ENCODE data around the gene SPEM3. TPM values are rescaled to one million over a fixed set of nuclear protein-coding genes. Genes with fewer than 3 reads are reported as not detected.

SPEM3 gene
- total and polyA plus RNA-seq, 2 donors (not counting 3 experiments of a cell fraction or from before 2014, with no cell fraction given): not detected

DNA sequence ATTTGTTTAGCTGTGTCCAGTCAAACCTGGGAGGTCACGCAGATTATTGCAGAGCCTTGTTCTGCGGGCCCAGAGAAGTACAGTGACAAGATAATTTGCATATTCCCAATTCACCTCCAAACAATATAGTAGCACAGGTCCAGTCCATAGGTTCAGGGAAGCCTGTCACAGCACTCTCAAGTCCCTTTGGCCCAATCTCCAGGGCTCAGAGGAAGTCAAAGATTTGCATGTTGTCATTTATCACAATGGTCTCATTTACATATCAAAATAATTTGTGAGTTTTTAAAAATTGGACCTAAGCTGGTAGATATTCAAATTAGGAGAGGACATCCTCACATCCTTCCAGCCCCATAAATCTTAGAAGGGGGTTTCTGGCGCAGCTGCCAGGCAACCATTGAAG lies 38.8 kb downstream of the SPEM3 start:
- ChIA-PET POLR2A (interaction anchor here (1.1 kb wide), 1 partner anchor 17 kb away, joined by 4 read pairs; the partner anchor contains the start of gene POLR2A), CTCF (interaction anchor here (1.1 to 3.3 kb wide), 3 partner anchors 12 to 93 kb away, joined by 4 to 11 read pairs (median 8); partner anchors contain the start of gene ZBTB4)
- peaks cover 0 to 15% of the 10 kb centered on the region in 2 experiments for H3K36me3 ChIP-seq (ENCODE audit: control insufficient read depth in 2 of 2, extremely low read depth in 1 of 2, insufficient read depth in 2 of 2, low read length in 2 of 2)
- H3K27ac ChIP-seq (ENCODE audit: insufficient read depth, low read depth, low read length): no peak overlapping the region
- TF ChIP-seq POLR2A (IDR thresholded peaks at IDR 0.05; ENCODE audit: low read depth, low read length) (no peak), POLR2AphosphoS5 (IDR thresholded peaks at IDR 0.05; ENCODE audit: insufficient read depth, low read depth, low read length) (no peak), GATA2 (IDR thresholded peaks at IDR 0.05; ENCODE audit: insufficient read depth, insufficient read length, low read depth, low read length) (no peak), JUN (IDR thresholded peaks at IDR 0.05; ENCODE audit: borderline replicate concordance, insufficient read depth, insufficient read length, low read depth) (no peak), FOS (IDR thresholded peaks at IDR 0.05; ENCODE audit: borderline replicate concordance, insufficient read depth, low read length) (no peak), EZH2 (IDR thresholded peaks at IDR 0.05; ENCODE audit: borderline replicate concordance, low read depth, low read length, severe bottlenecking) (no peak), MYC (IDR thresholded peaks at IDR 0.05; ENCODE audit: low read depth, low read length) (no peak)
- TF ChIP-seq, protein P1, sequence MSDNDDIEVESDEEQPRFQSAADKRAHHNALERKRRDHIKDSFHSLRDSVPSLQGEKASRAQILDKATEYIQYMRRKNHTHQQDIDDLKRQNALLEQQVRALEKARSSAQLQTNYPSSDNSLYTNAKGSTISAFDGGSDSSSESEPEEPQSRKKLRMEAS (IDR thresholded peaks at IDR 0.05; ENCODE audit: insufficient read depth, insufficient read length): no peak
- TF ChIP-seq, protein P2, sequence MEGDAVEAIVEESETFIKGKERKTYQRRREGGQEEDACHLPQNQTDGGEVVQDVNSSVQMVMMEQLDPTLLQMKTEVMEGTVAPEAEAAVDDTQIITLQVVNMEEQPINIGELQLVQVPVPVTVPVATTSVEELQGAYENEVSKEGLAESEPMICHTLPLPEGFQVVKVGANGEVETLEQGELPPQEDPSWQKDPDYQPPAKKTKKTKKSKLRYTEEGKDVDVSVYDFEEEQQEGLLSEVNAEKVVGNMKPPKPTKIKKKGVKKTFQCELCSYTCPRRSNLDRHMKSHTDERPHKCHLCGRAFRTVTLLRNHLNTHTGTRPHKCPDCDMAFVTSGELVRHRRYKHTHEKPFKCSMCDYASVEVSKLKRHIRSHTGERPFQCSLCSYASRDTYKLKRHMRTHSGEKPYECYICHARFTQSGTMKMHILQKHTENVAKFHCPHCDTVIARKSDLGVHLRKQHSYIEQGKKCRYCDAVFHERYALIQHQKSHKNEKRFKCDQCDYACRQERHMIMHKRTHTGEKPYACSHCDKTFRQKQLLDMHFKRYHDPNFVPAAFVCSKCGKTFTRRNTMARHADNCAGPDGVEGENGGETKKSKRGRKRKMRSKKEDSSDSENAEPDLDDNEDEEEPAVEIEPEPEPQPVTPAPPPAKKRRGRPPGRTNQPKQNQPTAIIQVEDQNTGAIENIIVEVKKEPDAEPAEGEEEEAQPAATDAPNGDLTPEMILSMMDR (IDR thresholded peaks at IDR 0.05; ENCODE audit: extremely low read depth in 1 of 2, insufficient read depth in 1 of 2, low read depth in 1 of 2, low read length in 2 of 2): no peak
- H3K79me2 ChIP-seq (ENCODE audit: control insufficient read depth, insufficient read depth, low read length): peaks cover 20% of the 10 kb centered on the region
- H3K4me2 ChIP-seq (ENCODE audit: insufficient read depth, low read length): no peak overlapping the region
- no peaks in the 10 kb centered on the region for H3K9me3 ChIP-seq (replicated peaks; ENCODE audit: control insufficient read depth, insufficient read depth, low read length)
- FAIRE-seq: no peak
- H3K4me1 ChIP-seq (ENCODE audit: control insufficient read depth, extremely low read depth, insufficient read depth, low read length): no peaks in the 10 kb centered on the region
- no peak overlapping the region for H3K4me3 ChIP-seq (replicated peaks in 1 of 3; ENCODE audit: insufficient read depth in 1 of 3, low read depth in 1 of 3, low read length in 3 of 3)
- intact Hi-C loops (cut with micrococcal nuclease): no loop called here
- no peaks in the 10 kb centered on the region for H3K9me1 ChIP-seq (replicated peaks; ENCODE audit: control insufficient read depth, extremely low read depth, insufficient read depth, low read length)
- dilution Hi-C loops (cut with MboI; ENCODE audit: extremely low pct_ligation_motif_present, low sequenced_read_pairs): no loop called here
- no peak for DNase-seq (ENCODE audit: low read depth, low spot score)
- no peaks in the 10 kb centered on the region for H3K27me3 ChIP-seq (ENCODE audit: control insufficient read depth in 2 of 2, insufficient read depth in 2 of 2, low read length in 2 of 2)
- no peaks in the 10 kb centered on the region for H4K20me1 ChIP-seq (replicated peaks; ENCODE audit: control insufficient read depth, extremely low read depth, insufficient read depth, low read length)
- H3K9ac ChIP-seq (replicated peaks; ENCODE audit: extremely low read depth, insufficient read depth, low read length): no peak overlapping the region
- H2AFZ ChIP-seq (ENCODE audit: low read depth, low read length): no peak overlapping the region
- BruUV-seq (replicated peaks): no TSS peak

Measured in endothelial cell of umbilical vein (primary cell).